ENCODE data around the gene HOXB7.

The HOXB7 gene

GRCh38 chr17:48594538-48595277 lies 16.1 kb downstream of the HOXB7 start:
- DNase-seq (ENCODE audit: low spot score): no peak

- DNase-seq (ENCODE audit: low spot score): peak; percentile 94
Observed at GRCh38 chr17:48593840-48594537, 16.8 kb downstream of the HOXB7 start.

- no peak for DNase-seq (ENCODE audit: low spot score)
Observed at GRCh38 chr17:48593126-48593829, 17.5 kb downstream of the HOXB7 start, which contains the start of gene HOXB5. Gene HOXB5, minus strand, starts transcription at chr17:48593779. Its CDS starts 97 bp downstream, at chr17:48593682.

- DNase-seq (ENCODE audit: low spot score): no peak
Observed at GRCh38 chr17:48592577-48592976, 18.2 kb downstream of the HOXB7 start.

- DNase-seq (ENCODE audit: low spot score): peak; percentile 56
Observed at GRCh38 chr17:48592057-48592514, 18.7 kb downstream of the HOXB7 start.

GRCh38 chr17:48591255-48592056 lies 19.4 kb downstream of the HOXB7 start:
- DNase-seq (ENCODE audit: low spot score): peak; percentile 22

- peak; percentile 30 for DNase-seq (ENCODE audit: low spot score)
Observed at GRCh38 chr17:48590607-48591161, 20.1 kb downstream of the HOXB7 start.

GRCh38 chr17:48589831-48590606 lies 20.8 kb downstream of the HOXB7 start, which contains the start of gene HOXB3:
Gene HOXB3, minus strand, starts transcription at chr17:48590241. Its CDS starts 37,767 bp downstream, at chr17:48552474.
- peak; percentile 88 for DNase-seq (ENCODE audit: low spot score)

GRCh38 chr17:48589060-48589830 lies 21.6 kb downstream of the HOXB7 start:
- peak; percentile 29 for DNase-seq (ENCODE audit: low spot score)

- peak; percentile 34 for DNase-seq (ENCODE audit: low spot score)
Observed at GRCh38 chr17:48588528-48588927, 22.3 kb downstream of the HOXB7 start.

- no peak for DNase-seq (ENCODE audit: low spot score)
Observed at GRCh38 chr17:48588074-48588415, 22.8 kb downstream of the HOXB7 start.

GRCh38 chr17:48587276-48588073 lies 23.3 kb downstream of the HOXB7 start:
- DNase-seq (ENCODE audit: low spot score): peak; percentile 79

GRCh38 chr17:48586355-48587258 lies 24.2 kb downstream of the HOXB7 start:
- DNase-seq (ENCODE audit: low spot score): peak; percentile 53

GRCh38 chr17:48584223-48584741 lies 26.5 kb downstream of the HOXB7 start:
- no peak for DNase-seq (ENCODE audit: low spot score)

- no peak for DNase-seq (ENCODE audit: low spot score)
Observed at GRCh38 chr17:48583708-48584222, 27.1 kb downstream of the HOXB7 start.

- no peak for DNase-seq (ENCODE audit: low spot score)
Observed at GRCh38 chr17:48582750-48583069, 28.1 kb downstream of the HOXB7 start.

GRCh38 chr17:48579760-48580554 lies 30.9 kb downstream of the HOXB7 start:
- peak; percentile 43 for DNase-seq (ENCODE audit: low spot score)
